ENCODE measurements around the gene C15orf40.
"Not testable (repeated sequence)": the region's sequence is repeated elsewhere in the genome, so short reads cannot be mapped to it uniquely, and the experiment has no call there.

C15orf40 gene

GRCh38 chr15:82951472-82952157 is 59.8 kb downstream of the C15orf40 start:
- no peak for FAIRE-seq

GRCh38 chr15:82950746-82951370 is 60.6 kb downstream of the C15orf40 start:
- FAIRE-seq = no peak

GRCh38 chr15:82950295-82950694 is 61.1 kb downstream of the C15orf40 start:
- FAIRE-seq = no peak

GRCh38 chr15:82946155-82946701 is 65.2 kb downstream of the C15orf40 start:
- FAIRE-seq = no peak

- FAIRE-seq = no peak
Observed at GRCh38 chr15:82945326-82945725, 66.1 kb downstream of the C15orf40 start.

- FAIRE-seq = no peak
Observed at GRCh38 chr15:82944821-82945220, 66.6 kb downstream of the C15orf40 start.

- FAIRE-seq = no peak
Observed at GRCh38 chr15:82944056-82944455, 67.4 kb downstream of the C15orf40 start.

- FAIRE-seq = no peak
Observed at GRCh38 chr15:82943176-82943575, 68.3 kb downstream of the C15orf40 start.

- FAIRE-seq = no peak
Observed at GRCh38 chr15:82942691-82943090, 68.7 kb downstream of the C15orf40 start.

GRCh38 chr15:82939678-82940077 is 71.8 kb downstream of the C15orf40 start:
- FAIRE-seq = not testable (repeated sequence)

Data from endometrium (tissue), 2 donors.